ENCODE measurements around the gene RHBDL2.

DNA sequence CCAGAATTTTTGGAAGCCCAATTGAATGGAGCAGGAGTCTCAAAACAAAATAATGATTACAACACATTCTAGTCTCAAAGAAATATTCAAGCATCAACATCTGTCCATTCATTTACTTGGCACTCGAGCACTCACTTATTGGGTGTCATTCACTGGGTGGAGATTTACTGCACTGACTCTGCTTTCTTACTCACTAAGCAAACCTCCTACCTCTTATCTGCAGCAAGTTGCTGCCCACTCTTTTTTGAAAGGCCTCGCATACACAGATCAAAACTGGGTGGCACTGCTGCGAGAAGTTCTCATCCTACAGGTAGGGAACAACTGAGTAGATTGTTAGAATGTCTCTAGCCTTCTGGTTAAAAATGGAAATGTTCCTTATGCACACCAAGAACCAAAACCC, 18.0 kb downstream of the RHBDL2 start:
- TF ChIP-seq, protein P1, sequence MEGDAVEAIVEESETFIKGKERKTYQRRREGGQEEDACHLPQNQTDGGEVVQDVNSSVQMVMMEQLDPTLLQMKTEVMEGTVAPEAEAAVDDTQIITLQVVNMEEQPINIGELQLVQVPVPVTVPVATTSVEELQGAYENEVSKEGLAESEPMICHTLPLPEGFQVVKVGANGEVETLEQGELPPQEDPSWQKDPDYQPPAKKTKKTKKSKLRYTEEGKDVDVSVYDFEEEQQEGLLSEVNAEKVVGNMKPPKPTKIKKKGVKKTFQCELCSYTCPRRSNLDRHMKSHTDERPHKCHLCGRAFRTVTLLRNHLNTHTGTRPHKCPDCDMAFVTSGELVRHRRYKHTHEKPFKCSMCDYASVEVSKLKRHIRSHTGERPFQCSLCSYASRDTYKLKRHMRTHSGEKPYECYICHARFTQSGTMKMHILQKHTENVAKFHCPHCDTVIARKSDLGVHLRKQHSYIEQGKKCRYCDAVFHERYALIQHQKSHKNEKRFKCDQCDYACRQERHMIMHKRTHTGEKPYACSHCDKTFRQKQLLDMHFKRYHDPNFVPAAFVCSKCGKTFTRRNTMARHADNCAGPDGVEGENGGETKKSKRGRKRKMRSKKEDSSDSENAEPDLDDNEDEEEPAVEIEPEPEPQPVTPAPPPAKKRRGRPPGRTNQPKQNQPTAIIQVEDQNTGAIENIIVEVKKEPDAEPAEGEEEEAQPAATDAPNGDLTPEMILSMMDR (IDR thresholded peaks at IDR 0.05) = no peak
- no peak for TF ChIP-seq POLR2A (IDR thresholded peaks at IDR 0.05)
